ENCODE data around the gene STMN3. TPM values are rescaled to one million over a fixed set of nuclear protein-coding genes. Genes with fewer than 3 reads are reported as not detected.

Gene STMN3
- polyA plus RNA-seq, 1 experiment: 12.7 TPM

- ChIA-PET POLR2A (no interaction called here), CTCF (no interaction called here)
Observed at GRCh38 chr20:63700199-63701050, 47.2 kb upstream of the STMN3 start.

GRCh38 chr20:63699466-63700198 is 46.4 kb upstream of the STMN3 start:
- ChIA-PET POLR2A (interaction anchor here (0.8 kb wide), 1 partner anchor 8 kb away, joined by 6 read pairs; the partner anchor contains the start of genes ARFRP1 and ZGPAT), CTCF (interaction anchor here (0.6 to 1.1 kb wide), 2 partner anchors 8 to 162 kb away, joined by 4 read pairs; partner anchors contain the start of genes ARFRP1 and ZGPAT)
- Histone ChIP-seq H3K4me3 (ENCODE audit: low read depth, low read length) (no peak overlapping the region), H3K36me3 (ENCODE audit: control insufficient read depth, insufficient read depth, low read length) (peaks cover 24% of the 10 kb centered on the region), H3K27me3 (ENCODE audit: control insufficient read depth, insufficient read depth, low read length) (no peaks in the 10 kb centered on the region)
- DNase-seq (ENCODE audit: low read depth): no peak
- no peak for TF ChIP-seq CTCF (IDR thresholded peaks at IDR 0.05; ENCODE audit: insufficient read depth, low read depth, low read length)

More at GRCh38 chr20:63700199-63701050, 47.2 kb upstream of the STMN3 start:
- no peak for DNase-seq (ENCODE audit: low read depth)
- peaks cover 30% of the 10 kb centered on the region for H3K36me3 ChIP-seq (ENCODE audit: control insufficient read depth, insufficient read depth, low read length)
- no peak overlapping the region for H3K4me3 ChIP-seq (ENCODE audit: low read depth, low read length)
- TF ChIP-seq CTCF (IDR thresholded peaks at IDR 0.05; ENCODE audit: insufficient read depth, low read depth, low read length): no peak
- no peaks in the 10 kb centered on the region for H3K27me3 ChIP-seq (ENCODE audit: control insufficient read depth, insufficient read depth, low read length)

- CTCF ChIA-PET: interaction anchor here (0.6 to 1.1 kb wide), 4 partner anchors 9 to 161 kb away, joined by 3 to 4 read pairs (median 4); partner anchors contain the start of genes ARFRP1 and ZGPAT
- Histone ChIP-seq H3K27me3 (ENCODE audit: control insufficient read depth, insufficient read depth, low read length) (no peaks in the 10 kb centered on the region), H3K36me3 (ENCODE audit: control insufficient read depth, insufficient read depth, low read length) (peaks cover 21% of the 10 kb centered on the region), H3K4me3 (ENCODE audit: low read depth, low read length) (no peak overlapping the region)
- no peak for TF ChIP-seq CTCF (IDR thresholded peaks at IDR 0.05; ENCODE audit: insufficient read depth, low read depth, low read length)
- POLR2A ChIA-PET: interaction anchor here (0.8 kb wide), 1 partner anchor 9 kb away, joined by 6 read pairs; the partner anchor contains the start of genes ARFRP1 and ZGPAT
- peak; percentile 51 for DNase-seq (ENCODE audit: low read depth)
Observed at GRCh38 chr20:63698739-63699465, 45.7 kb upstream of the STMN3 start.

GRCh38 chr20:63697868-63698545 is 44.8 kb upstream of the STMN3 start:
- ChIA-PET CTCF (interaction anchor here (0.6 to 1.0 kb wide), 3 partner anchors 15 to 276 kb away, joined by 3 to 4 read pairs (median 3); no protein-coding TSS in a partner anchor), POLR2A (no interaction called here)
- Histone ChIP-seq H3K4me3 (ENCODE audit: low read depth, low read length) (no peak overlapping the region), H3K27me3 (ENCODE audit: control insufficient read depth, insufficient read depth, low read length) (no peaks in the 10 kb centered on the region), H3K36me3 (ENCODE audit: control insufficient read depth, insufficient read depth, low read length) (peaks cover 19% of the 10 kb centered on the region)
- TF ChIP-seq CTCF (IDR thresholded peaks at IDR 0.05; ENCODE audit: insufficient read depth, low read depth, low read length): no peak
- no peak for DNase-seq (ENCODE audit: low read depth)
